GM18526 (cell line): Measurements from ENCODE around the gene PAGE2.

Experiments used
- POLR2A ChIP-seq: IDR thresholded peaks from 3 replicates; pipeline ENCODE4 v1.6.1; 2011; ENCODE audit not compliant: insufficient read length; ENCODE audit errors: extremely low read depth

Gene PAGE2

DNA sequence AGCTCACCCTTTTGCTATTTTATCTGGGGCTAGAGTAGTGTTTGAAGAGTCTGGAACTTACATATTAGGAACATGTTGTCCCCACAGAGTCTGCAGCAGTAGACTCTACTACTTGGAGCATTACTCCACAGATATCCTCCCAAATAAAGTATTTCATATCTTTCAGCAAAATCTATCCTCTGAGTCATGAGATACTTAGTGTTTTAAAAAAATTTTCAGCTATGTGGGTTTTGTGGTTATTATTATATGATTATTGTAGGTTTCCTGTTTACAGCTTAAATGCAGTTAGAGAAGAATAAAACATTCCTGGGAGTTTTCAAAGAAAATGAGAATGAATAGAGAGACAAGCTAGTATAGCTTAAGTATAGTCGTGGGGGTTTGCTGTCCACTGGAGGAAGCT lies 30.9 kb downstream of the PAGE2 start:
- no peak for TF ChIP-seq POLR2A

DNA sequence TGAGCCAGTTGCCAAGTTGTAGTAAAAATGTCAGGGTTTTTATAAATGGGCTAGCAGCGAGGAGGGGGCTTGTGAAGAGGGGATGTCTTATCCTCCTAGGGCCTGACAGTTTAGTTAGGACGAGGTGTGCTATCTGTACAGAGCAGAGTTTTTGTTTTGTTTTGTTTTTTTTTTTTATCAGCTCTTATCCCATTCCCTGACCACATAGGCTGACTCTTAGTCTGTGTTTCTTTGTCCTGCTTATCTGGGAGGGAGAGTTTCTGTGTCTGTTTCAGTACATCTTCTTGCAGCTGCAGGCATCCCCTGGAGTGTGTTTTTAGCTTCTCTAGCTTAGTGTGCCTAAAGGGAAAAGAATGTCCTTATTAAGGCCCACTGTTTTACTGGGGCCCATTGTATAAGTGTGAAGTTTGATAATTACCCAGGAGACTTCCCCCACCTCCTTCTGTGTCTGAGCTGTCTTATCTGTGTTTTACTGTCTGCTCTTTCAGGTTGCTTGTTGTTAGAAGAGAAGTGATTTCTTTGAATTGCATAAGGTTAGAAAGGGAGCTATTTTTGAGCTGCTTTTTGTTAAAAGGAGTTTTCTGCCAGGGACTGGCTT lies 32.0 kb downstream of the PAGE2 start:
- TF ChIP-seq POLR2A: no peak

DNA sequence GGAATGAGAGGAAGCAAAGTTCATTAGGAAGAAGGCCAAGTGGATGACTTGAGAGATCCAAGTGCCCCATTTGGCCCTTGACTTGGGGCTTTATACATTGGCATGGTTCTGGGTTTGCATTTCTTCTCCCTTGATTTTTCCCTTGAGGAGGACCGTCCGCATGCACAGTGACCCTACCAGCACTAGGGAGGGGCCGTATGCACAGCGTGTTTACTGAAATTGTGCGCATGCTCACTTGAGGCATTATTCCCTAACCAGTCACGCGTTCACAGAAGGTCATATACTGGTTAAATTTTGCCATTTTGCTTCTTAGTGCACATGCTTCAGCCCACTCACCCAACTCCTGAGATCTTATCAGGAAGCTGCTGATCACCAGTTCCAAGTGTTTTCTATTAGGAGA lies 35.1 kb downstream of the PAGE2 start:
- TF ChIP-seq POLR2A: no peak

DNA sequence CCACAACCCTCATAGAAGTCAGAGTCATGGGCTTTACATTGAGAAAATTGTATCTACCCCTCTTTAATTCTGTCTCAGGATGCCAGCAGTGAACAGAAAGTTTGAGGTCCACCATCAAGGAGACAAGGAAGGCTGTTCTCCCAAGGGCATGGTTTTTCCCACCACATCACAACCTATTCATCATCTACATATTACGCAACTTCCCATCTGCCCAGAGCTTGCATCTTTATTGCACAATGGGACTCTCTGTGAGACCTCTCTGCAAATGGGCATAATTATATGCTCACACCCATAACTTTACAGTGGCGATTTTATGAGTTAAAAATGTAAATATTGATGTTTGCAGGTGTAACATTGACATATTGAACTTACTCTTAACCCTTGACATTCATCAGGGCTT lies 38.9 kb downstream of the PAGE2 start:
- TF ChIP-seq POLR2A: no peak

DNA sequence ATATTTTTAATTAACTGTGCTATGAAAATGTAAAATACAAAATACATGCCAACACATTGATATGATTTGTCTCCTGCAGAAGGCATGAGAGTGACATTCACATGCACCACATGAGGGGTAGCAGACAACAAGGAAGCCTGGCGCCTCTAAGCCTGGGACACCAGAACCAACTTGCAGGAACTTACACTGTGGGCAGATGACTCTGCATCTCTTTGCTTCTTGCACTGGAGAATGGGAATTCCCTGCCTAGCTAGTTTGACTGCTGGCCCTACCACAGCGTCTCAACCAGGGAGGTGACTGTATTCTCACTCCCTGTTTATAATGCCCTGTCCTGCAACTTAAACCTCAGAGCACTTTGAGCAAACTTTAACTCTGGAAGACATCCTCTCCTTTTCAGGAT lies 40.5 kb downstream of the PAGE2 start:
- no peak for TF ChIP-seq POLR2A

DNA sequence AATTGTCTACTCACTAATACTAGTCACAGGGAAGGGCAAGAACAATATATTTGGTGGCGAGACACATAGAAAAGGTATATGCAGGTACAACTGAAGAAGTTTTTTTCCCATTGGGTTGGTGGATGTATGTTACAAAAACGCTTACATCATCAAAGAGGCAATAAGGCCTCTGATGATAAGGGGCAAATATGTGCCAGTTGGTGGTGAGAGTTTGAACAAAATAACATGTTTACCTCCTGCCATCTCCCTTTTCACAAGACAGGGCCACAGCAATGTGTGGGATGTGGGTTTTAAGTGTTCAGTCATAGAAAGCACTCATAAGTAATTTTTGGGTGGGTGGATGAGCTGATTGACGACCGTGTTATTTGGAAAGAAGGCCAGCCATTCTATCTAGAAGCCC lies 41.7 kb downstream of the PAGE2 start:
- no peak for TF ChIP-seq POLR2A

DNA sequence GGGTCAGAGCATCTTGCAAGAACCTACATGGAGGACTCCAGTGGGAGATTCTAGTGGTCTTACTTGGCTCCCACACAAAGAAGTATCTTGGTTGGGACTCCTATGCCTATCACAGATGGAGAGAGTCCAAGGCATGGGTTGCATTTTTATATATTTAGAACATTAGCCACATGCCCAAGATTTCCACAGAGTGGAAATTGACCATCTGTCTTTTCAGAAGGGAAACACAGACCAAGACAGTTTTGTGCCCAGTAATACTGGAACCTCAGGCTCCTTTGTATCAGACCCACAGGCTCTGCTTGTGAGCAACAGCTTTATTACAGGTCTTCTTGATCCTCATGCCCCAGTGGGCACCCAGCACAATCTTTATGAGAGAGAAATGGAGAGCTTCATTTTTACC lies 43.6 kb downstream of the PAGE2 start:
- no peak for TF ChIP-seq POLR2A

DNA sequence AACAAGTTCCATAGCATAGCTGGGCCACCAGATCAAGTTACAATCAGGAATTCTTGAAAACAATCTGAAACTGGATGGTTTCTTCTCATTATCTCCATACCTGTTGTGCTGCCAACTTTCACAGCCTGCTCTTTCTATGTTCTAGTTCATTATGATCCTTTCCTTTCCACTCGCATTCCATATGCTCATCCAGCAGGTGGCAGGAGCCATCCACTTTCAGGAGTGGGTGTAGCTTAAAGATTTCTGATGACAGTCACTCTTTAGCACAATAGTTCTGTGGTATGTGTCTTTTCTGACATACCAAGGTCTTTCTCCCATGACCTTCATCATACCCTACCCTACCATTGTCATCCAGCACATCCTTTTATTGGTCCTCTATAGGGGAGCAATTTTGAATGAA lies 46.4 kb downstream of the PAGE2 start:
- no peak for TF ChIP-seq POLR2A
